ENCODE results near the gene ARL17B. TPM values are rescaled to one million over a fixed set of nuclear protein-coding genes. Genes with fewer than 3 reads are reported as not detected.
"Not testable (repeated sequence)": the region's sequence is repeated elsewhere in the genome, so short reads cannot be mapped to it uniquely, and the experiment has no call there.

Gene ARL17B
- total RNA-seq = 10 to 100 TPM in 1 of 2 donors, 1 to 10 TPM in 1; 7.1 to 17.1 TPM
- long read RNA-seq, donor 1, partial matches to known transcripts = 0 of 18 reads
- long read RNA-seq, donor 1, other reads (novel, unspliced or antisense) = 18 of 18 reads
- long read RNA-seq, donor 2, partial matches to known transcripts = 0 of 27 reads
- long read RNA-seq, donor 2, other reads (novel, unspliced or antisense) = 27 of 27 reads

GRCh38 chr17:46361755-46362154 lies at the start of gene ARL17B:
Gene ARL17B, minus strand, starts transcription at chr17:46361766. Its CDS starts 3,369 bp downstream, at chr17:46358397.
- DNase-seq (ENCODE audit: low spot score) = peak; percentile 92

DNA sequence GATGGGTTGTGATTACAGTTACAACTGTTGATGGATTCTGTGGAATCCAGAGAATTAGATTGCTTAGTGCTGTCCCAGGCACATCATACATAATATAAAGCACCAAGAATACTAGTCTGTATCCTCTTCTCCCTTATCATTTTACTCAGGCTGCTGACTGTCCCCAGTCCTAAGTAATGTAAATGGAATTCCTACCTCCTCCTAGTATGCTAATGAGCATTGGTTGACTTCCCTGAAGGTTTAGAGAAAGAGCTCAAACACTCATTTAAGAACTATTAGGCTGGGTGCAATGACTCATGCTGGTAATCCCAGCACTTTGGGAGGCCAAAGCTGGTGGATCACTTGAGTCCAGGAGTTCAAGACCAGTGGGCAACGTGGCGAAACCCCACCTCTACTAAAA lies 48.3 kb upstream of the ARL17B start:
- DNase-seq (ENCODE audit: low spot score); intact Hi-C loops (cut with DNase I): not testable (repeated sequence)

More at GRCh38 chr17:46361755-46362154, at the start of gene ARL17B:
- intact Hi-C loops (cut with DNase I) = not testable (repeated sequence)

DNA sequence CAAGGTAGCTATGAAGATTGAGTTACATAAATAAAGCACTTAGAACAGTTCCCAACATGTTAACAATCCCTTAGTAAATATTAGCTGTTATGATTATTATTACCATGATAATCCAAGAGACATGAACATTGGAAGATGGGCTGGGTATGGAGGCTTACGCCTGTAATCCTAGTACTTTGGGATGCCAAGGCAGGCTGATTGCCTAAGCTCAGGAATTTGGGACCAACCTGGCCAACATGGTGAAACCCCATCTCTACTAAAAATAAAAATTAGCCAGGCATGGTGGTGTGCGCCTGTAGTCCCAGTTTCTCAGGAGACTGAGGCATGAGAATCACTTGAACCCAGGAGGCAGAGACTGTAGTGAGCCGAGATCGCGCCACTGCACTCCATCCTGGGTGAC lies 45.6 kb upstream of the ARL17B start:
- intact Hi-C loops (cut with DNase I); DNase-seq (ENCODE audit: low spot score): not testable (repeated sequence)

DNA sequence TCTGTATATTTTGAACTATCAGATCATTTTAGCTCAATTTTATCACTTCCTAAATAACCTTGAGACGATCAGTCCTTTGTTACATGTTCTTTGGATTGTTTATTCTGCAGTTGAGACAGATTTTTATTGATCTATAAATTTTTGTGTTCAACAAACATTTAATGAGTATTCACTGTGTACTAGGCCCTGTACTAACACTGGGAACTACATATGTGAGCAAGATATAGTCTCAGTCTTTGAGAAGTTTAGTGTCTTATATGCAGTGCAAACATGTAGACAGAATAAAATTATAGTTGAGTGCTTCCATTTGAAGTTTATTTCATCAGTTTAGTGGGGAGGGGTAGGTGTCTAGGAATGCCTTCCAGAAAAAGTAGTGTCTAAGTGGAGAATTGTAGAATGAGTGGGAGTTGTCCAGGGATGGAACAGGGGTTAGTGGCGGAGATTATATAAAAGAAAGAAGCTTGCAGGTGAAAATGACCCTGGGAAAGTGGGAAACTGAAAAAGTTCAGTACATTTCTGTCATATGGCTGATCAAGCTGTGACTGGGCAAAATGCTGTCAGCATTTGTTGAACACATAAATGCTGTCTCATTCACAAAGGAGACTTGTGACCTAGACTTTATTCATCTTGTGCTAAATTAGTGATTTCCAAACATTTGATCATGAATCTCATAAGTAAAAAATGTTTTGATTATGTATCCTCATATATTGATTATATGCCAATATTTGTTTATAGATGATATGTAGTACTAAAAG lies 39.6 kb upstream of the ARL17B start:
- DNase-seq (ENCODE audit: low spot score); intact Hi-C loops (cut with DNase I): not testable (repeated sequence)

DNA sequence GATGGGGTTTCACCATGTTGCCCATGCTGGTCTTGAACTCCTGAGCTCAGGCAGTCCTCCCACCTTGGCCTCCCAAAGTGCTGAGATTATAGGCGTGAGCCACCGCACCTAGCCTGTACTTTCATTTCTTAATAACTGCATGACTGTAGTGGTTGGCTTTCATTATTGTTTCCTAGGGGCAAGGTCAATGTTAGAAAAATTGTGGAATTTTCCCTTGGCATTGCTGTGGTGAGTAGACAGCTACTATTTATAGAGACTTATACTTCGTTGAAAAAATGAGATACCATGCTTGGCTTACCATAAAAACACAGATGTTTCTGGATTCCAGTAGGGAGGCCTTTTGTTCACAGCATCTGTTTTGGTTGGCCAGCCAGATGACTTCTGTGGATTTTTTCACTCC lies 39.0 kb upstream of the ARL17B start:
- DNase-seq (ENCODE audit: low spot score); intact Hi-C loops (cut with DNase I): not testable (repeated sequence)

GRCh38 chr17:46399993-46400392 lies 38.4 kb upstream of the ARL17B start:
- peak; percentile 24 for DNase-seq (ENCODE audit: low spot score)
- intact Hi-C loops (cut with DNase I) = not testable (repeated sequence)

DNA sequence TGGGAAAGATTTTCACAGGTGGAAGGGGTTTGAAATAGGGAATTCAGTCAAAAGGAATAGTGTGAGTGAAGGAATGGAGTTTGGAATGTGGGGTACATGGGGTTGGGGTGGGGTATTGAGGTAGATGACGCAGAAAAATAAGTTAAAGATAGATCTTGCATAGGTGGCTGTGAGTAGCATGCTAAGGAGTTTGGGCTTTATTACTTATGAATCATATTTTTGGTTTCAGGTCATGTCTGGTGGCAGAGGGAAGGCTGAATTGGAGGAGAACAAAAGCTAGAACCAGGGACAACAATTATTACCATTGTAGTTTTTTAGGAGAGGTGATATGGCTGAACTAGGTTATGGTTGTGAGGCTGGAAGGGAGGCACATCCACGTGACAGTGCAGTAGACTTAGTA lies 34.7 kb upstream of the ARL17B start:
- intact Hi-C loops (cut with DNase I); DNase-seq (ENCODE audit: low spot score): not testable (repeated sequence)

DNA sequence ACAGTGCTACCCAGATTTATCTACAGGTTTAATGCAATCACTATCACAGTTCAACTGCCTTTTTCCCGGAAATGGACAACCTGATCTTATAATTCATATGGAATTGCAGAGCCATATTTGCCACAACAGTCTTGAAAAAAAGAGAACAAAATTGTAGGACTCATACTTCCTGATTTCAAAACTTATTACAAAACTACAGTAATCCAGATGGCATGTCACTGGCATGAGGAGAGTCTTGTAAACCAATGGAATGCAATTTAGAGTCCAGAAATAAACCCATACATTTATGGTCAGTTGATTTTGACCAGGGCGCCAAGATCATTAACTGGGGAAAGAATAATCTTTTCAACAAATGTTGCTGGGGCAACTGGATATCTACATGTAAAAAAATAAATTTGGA lies 32.1 kb upstream of the ARL17B start:
- intact Hi-C loops (cut with DNase I); DNase-seq (ENCODE audit: low spot score): not testable (repeated sequence)

- DNase-seq (ENCODE audit: low spot score); intact Hi-C loops (cut with DNase I): not testable (repeated sequence)
Measured at GRCh38 chr17:46385491-46385890, 23.9 kb upstream of the ARL17B start.

- DNase-seq (ENCODE audit: low spot score); intact Hi-C loops (cut with DNase I): not testable (repeated sequence)
Measured at GRCh38 chr17:46383118-46383517, 21.6 kb upstream of the ARL17B start.

GRCh38 chr17:46373418-46373817 lies 11.9 kb upstream of the ARL17B start:
- DNase-seq (ENCODE audit: low spot score); intact Hi-C loops (cut with DNase I): not testable (repeated sequence)

- intact Hi-C loops (cut with DNase I); DNase-seq (ENCODE audit: low spot score): not testable (repeated sequence)
Measured at GRCh38 chr17:46372236-46373229, 11.0 kb upstream of the ARL17B start.

DNA sequence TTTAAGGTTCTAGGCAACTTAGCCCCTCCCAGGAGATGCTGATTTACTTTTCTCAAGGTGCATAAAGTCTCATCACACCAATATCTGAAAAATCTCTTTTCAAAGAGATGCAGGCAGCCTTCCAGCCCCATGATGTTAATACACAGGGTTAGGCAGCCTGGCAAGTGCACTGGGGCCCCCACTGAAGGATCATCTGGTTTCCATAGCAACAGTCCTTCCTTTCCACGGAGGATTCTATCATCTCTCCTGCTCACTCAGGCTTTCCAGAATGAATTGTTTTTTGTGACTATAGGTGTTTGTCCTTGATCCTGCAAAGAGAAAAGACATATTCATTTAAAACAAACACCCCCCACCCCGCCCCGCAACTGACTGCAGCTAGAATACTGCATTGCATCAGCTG lies 6.0 kb upstream of the ARL17B start:
- intact Hi-C loops (cut with DNase I); DNase-seq (ENCODE audit: low spot score): not testable (repeated sequence)

DNA sequence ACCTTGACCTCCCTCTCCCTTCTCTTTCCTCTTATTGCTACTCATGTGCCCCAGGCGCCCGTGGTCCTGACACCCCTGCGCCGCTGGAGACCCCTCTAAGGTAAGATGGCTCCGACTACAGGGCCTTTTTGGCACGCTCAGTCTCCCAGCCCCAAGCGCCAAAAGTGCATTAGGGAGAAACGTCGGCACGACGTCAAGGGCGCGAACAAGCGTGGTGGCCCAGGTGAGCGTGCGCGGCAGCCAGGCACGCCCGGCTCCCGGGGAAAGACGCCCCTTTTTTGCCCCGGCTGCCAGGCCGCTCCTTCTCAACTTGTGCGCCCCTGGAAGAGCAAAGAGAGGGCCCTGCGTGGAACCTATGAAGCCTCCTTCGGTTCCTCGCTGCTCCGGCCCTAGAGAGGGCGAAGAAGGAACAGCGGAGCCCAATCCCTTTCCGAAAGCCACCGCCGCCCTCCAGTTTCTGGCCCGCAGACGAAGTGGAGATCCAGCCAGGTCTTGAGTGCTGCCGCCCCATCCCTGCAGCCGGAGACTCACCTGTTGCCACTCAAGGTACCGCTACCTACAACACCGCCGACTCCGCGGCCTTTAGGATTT lies 326 bp downstream of the ARL17B start:
- intact Hi-C loops (cut with DNase I); DNase-seq (ENCODE audit: low spot score): not testable (repeated sequence)

- intact Hi-C loops (cut with DNase I); DNase-seq (ENCODE audit: low spot score): not testable (repeated sequence)
Measured at GRCh38 chr17:46353856-46354255, 7.7 kb downstream of the ARL17B start.

DNA sequence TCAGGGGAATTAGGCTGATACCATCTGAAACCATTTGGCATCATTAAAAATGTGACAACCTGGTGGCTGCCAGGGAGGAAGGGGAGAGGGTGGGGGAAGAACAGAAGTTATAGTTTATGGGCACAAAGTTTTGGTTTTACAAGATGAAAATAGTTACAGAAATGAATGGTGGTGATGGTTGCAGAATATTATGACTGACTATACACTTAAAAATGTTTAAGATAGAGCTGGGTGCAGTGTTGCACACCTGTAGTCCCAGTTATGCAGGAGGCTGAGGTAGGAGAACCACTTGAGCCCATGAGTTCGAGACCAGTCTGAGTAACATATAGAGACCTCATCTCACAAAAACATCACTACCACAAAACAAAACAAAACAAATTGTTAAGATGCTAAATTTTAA lies 12.5 kb downstream of the ARL17B start:
- intact Hi-C loops (cut with DNase I) = not testable (repeated sequence)

DNA sequence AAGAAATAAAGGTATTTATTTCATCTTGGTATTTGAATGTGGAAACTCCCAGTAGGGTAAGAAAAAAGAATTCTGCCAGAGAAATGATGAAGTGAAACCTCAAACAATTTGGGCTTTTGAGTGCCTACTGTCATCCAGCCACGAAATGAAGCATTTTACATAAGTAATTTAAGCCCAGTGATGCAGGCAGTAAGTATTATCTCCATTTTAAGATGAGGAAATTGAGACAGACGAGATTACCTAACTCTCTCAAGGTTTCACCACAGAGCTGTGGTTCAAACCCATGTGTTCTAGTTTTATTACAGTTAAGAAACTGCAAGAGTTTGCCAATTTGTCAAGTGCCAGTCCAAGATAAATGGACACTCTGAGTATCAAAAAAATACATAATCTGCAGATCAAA lies 13.2 kb downstream of the ARL17B start:
- intact Hi-C loops (cut with DNase I); DNase-seq (ENCODE audit: low spot score): not testable (repeated sequence)

More for the DNA sequence above, 12.5 kb downstream of the ARL17B start:
- DNase-seq (ENCODE audit: low spot score) = not testable (repeated sequence)

GRCh38 chr17:46342131-46342530 lies 19.4 kb downstream of the ARL17B start:
- DNase-seq (ENCODE audit: low spot score); intact Hi-C loops (cut with DNase I): not testable (repeated sequence)

GRCh38 chr17:46341220-46341619 lies 20.3 kb downstream of the ARL17B start:
- DNase-seq (ENCODE audit: low spot score) = not testable (repeated sequence)

More at GRCh38 chr17:46341220-46341619, 20.3 kb downstream of the ARL17B start:
- intact Hi-C loops (cut with DNase I) = not testable (repeated sequence)
